ENCODE results near the gene CEP70.
A peak's percentile ranks its signal among the peaks of the same experiment; 100 is the strongest.
"Not testable (repeated sequence)": the region's sequence is repeated elsewhere in the genome, so short reads cannot be mapped to it uniquely, and the experiment has no call there.

CEP70 gene

DNA sequence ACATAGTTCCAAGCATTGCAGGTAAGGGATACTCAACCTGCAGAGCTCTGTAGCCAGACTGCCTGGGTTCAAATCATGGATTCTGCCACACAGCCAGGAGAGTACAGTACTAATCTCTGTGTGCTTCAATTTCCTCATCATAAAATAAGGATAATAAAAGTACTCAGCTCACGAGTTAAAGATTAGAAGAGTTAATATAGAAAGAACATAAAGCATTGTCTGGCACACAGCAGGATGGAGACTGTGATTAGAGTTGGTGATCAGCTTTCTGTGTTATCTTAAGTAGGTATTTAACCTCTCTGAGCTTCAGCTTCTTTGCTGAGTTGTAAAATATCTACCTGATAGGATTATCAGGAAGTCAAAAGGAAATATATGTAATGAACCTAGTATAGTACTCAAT is 2.7 kb downstream of the CEP70 start:
- no peak for DNase-seq

DNA sequence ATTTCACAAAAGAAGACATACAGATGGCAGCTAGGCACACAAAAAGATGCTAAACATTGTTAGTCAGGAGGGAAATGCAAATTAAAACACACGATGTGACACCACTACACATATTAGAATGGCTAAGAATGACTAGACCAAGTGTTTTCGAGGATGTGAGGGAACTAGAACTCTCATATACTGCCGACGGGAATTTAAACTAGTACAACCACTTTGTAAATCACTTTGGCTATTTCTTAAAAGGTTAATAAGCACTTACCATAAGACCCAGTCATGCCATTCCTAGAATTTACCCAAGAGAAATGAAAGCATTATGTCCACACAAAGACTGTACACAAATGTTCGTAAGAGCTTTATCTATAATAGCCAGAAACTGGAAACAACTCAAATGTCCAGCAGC is 5.6 kb downstream of the CEP70 start:
- DNase-seq = no peak

- DNase-seq = no peak
Measured at GRCh38 chr3:138587374-138587773, 6.7 kb downstream of the CEP70 start.

DNA sequence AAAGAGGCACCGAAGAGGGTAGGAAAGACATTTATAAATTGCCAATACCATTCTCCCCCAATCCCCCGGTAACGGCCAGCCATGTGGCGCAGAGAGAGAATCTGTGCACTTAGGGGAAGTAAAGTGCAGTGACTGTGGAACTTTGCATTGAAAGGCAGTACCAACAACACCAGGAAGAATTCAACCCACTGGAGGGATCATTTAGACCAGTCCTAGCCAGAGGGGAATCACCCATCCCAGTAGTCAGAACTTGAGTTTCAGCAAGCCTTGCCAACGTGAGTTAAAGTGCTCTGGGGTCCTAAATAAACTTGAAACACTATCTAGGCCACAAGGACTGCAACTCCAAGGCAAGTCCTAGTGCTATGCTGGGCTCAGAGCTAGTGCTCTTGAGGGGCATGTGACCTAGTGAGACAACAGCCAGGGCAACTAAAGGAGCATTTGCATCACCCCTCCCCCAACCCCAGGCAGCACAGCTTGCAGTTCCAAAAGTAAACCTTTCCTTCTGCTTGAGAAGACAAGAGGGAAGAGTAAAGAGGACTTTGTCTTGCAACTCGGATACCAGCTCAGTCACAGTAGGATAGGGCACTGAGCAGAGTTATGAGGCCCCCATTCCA is 15.0 kb downstream of the CEP70 start:
- DNase-seq = peak in 1 of 5 experiments; percentile 36

- DNase-seq = peak in 1 of 5 experiments; percentile 78
Measured at GRCh38 chr3:138578141-138578540, 15.9 kb downstream of the CEP70 start.

DNA sequence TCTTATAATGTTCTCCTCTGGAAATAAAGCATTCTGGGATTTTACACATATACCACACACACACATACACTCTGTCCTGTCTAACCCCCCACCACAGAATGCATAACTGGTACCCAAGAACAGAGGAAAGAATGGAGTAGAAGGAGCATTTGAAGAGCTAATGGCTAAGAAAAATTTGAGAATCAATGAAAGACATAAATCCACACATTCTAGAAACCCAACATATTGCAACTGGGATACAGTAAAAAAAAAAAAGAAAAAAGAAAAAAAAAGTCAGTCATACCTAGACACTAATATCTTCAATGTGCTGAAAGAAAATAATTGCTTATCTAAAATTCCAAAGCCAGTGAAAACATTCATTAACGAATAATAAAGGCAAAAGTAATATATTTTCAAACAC is 20.9 kb downstream of the CEP70 start:
- no peak for DNase-seq

GRCh38 chr3:138569624-138570023 is 24.4 kb downstream of the CEP70 start:
- DNase-seq = not testable (repeated sequence)

- no peak for DNase-seq
Measured at GRCh38 chr3:138569090-138569489, 25.0 kb downstream of the CEP70 start.

GRCh38 chr3:138567403-138567802 is 26.7 kb downstream of the CEP70 start:
- no peak for DNase-seq

DNA sequence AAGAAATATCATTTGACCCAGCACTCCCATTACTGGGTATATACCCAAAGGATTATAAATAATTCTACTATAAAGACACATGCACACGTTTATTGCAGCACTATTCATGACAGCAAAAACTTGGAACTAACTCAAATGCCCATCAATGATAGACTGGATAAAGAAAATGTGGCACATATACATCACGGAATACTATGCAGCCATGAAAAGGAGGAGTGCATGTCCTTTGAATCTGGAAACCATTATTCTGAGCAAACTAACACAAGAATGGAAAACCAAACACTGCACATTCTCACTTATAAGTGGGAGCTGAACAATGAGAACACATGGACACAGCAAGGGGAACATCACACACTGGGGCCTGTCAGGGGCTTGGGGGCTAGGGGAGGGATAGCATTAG is 27.8 kb downstream of the CEP70 start:
- DNase-seq = not testable (repeated sequence)

DNA sequence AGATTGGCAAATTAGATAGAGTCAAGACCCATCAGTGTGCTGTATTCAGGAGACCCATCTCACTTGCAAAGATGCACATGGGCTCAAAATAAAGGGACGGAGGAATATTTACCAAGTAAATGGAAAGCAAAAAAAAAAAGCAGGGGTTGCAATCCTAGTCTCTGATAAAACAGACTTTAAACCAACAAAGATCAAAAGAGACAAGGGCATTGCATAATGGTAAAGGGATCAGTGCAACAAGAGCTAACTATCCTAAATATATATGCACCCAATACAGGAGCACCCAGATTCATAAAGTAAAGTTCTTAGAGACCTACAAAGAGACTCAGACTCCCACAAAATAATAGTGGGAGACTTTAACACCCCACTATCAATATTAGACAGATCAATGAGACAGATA is 31.2 kb downstream of the CEP70 start:
- not testable (repeated sequence) for DNase-seq

GRCh38 chr3:138560501-138560900 is 33.6 kb downstream of the CEP70 start:
- DNase-seq = no peak

DNA sequence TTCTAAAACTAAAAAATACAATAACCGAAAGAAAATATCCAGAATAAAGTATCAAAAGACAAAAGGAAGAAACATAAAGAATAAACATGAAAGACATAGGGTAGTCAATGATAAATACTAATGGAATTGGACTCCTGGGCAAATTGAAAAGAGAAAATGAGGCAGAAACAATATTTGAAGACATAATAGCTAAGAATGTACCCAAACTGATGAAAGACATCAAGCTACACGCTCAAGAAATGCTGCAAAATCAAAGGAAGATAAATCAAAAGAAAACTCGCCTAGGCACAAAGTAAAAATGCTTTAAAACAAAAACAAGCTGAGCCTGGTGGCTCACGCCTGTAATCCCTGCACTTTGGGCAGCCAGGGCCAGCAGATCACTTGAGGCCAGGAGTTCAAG is 34.9 kb downstream of the CEP70 start:
- no peak for DNase-seq

GRCh38 chr3:138554775-138555174 is 39.3 kb downstream of the CEP70 start:
- not testable (repeated sequence) for DNase-seq

- not testable (repeated sequence) for DNase-seq
Measured at GRCh38 chr3:138550958-138551357, 43.1 kb downstream of the CEP70 start.

DNA sequence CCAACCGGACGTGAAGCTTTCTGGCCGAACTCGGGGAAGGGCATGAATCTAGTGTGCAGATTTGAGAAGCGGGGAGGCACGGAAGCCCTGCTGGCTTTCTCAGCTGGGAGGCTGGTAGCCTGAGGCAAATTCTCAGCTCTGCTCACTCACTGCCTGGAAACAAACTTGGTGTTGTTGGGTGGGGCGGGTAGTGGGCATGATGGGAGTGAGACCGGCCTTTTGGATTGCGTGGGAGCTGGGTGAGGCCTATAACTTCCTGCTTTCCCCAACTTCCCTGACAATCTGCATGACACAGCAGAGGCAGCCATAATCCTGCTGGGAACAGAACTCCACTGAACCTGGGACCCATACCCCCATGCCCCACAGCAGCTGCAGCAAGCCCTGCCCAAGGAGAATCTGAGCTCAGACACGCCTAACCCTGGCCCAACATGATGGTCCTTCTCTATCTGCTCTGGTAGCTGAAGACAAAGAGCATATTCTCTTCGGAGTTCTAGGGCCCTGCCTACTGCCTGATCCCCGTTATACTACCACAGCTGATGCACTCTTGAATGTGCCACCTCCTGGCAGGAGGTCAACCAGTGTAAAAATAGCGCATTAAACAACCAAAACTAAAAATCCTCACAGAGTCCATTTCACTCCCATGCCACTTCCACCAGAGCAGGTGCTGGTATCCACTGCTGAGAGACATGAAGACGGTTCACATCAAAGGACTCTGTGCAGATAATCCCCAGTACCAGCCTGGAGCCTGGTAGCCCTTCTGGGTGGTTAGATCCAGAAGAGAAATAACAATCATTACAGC is 44.7 kb downstream of the CEP70 start:
- DNase-seq = no peak

DNA sequence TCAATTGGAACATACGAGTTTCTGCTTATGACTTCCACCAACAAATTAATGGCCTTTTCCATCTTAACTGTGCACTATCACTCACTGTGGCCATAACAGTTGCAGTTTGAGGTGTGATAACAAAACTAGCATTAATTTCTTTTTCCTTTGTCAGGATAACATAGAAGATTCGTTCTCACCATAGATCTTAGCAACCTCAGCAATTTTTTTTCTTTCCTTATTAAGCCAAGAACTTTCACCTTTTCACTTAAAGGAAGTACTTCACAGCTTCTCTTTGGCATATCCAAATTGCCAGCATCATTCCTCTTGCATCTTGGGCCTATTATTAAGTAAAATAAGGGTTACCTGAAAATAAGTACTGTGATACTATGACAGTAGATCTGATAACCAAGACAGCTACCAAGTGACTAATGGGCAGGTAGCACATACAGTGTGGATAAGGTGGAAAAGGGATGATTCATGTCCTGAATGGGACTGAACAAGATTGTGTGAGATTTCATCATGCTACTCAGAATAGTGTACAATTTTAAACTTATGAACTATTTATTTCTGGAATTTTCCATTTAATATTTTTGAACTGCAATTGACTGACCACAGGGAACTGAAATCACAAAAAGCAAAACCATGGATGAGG is 46.6 kb downstream of the CEP70 start:
- no peak for DNase-seq

- no peak for DNase-seq
Measured at GRCh38 chr3:138544546-138544945, 49.5 kb downstream of the CEP70 start.

- DNase-seq = no peak
Measured at GRCh38 chr3:138542977-138543376, 51.1 kb downstream of the CEP70 start.

GRCh38 chr3:138539352-138539751 is 54.7 kb downstream of the CEP70 start:
- DNase-seq = no peak

DNA sequence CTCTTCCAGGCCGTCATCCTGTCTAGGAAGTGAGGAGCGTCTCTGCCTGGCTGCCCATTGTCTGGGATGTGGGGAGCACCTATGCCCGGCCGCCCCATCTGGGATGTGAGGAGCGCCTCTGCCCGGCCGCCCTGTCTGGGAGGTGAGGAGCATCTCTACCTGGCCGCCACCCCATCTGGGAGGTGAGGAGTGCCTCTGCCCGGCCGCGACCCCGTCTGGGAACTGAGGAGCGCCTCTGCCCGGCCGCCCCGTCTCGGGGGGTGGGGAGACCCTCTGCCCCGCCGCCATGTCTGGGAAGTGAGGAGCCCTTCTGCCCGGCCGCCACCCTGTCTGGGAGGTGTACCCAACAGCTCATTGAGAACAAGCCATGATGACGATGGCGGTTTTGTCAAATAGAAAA is 72.6 kb downstream of the CEP70 start:
- DNase-seq = not testable (repeated sequence)

DNA sequence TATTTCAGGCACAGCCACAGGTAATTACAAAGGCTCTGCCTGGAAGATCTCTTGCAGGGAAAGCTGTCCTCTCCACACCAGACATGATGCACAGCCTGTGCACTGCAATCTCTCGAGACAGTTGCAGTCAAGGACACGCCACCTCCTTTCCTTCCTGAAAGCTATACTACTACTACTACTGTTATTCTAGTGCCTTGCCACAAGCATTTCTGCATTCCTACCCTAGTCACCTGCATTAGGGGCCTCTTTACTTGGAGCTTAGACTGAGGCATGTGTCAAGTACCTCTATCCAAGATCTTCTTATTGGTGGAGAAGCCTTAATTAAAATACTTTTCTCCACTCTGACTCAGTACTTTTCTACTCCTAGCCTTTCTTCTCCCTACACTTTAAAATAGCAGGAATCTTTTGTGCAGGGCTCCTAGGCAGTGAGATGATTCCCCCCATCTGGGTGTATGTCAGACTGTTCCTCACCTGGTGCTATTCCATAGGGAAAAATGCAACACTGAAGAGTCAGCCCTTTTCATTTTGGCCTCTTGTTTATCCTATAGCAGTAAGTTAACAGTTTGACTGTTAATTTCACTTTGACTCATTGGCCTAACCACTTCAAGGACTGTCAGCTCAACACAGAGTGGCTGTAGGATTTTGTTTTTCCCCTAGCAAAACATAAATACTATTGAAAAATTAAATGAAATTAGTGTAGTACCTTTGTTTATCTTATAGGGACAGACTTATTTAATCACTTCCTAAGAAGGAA is 80.8 kb downstream of the CEP70 start:
- peak in 1 of 5 experiments; percentile 90 for DNase-seq

DNA sequence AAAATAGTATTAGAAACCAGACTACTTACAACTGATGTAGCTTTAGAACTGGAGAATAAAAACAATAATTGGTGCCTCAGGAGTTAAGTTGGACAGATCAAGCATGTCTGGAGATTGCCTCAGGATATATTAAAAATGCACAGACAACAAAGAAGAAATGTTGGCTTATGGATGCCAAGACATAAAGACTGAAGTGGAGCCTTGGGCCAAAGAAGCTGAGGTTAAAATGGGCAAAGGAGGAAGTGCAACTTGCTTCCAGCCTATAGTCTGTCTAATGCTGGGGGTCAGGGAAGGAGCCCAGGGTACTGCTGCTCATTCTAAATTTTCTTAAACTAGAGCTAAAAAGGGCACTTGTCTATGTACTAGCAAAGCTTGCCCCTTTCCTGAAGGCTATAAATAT is 82.1 kb downstream of the CEP70 start:
- no peak for DNase-seq
